ENCODE results near the gene AVPR1B. TPM values are rescaled to one million over a fixed set of nuclear protein-coding genes. Genes with fewer than 3 reads are reported as not detected.

Gene AVPR1B, protein sequence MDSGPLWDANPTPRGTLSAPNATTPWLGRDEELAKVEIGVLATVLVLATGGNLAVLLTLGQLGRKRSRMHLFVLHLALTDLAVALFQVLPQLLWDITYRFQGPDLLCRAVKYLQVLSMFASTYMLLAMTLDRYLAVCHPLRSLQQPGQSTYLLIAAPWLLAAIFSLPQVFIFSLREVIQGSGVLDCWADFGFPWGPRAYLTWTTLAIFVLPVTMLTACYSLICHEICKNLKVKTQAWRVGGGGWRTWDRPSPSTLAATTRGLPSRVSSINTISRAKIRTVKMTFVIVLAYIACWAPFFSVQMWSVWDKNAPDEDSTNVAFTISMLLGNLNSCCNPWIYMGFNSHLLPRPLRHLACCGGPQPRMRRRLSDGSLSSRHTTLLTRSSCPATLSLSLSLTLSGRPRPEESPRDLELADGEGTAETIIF
- total RNA-seq: not detected in 2 replicates
- polyA plus RNA-seq: not detected in 2 replicates
- not detected in 2 replicates for polyA plus RNA-seq (2011; cell fraction: cytosol; rRNA removed)
- not detected in 2 replicates for polyA plus RNA-seq (2011; cell fraction: nucleus; rRNA removed)
- not detected in 2 replicates for polyA plus RNA-seq (2012)
- polyA minus RNA-seq: not detected in 2 replicates
- not detected for polyA minus RNA-seq (2011; cell fraction: cytosol; rRNA and poly(A)+ RNA removed)
- not detected in 2 replicates for polyA minus RNA-seq (2011; cell fraction: nucleus; rRNA and poly(A)+ RNA removed)
- Bru-seq, nascent RNA: not detected
- not detected for BruChase-seq, experiment 1, labeled RNA remaining after a 6-hour chase
- BruChase-seq, experiment 2, labeled RNA remaining after a 2-hour chase: percentile 10 among the genes with signal in this experiment
- long read RNA-seq: 0 reads

DNA sequence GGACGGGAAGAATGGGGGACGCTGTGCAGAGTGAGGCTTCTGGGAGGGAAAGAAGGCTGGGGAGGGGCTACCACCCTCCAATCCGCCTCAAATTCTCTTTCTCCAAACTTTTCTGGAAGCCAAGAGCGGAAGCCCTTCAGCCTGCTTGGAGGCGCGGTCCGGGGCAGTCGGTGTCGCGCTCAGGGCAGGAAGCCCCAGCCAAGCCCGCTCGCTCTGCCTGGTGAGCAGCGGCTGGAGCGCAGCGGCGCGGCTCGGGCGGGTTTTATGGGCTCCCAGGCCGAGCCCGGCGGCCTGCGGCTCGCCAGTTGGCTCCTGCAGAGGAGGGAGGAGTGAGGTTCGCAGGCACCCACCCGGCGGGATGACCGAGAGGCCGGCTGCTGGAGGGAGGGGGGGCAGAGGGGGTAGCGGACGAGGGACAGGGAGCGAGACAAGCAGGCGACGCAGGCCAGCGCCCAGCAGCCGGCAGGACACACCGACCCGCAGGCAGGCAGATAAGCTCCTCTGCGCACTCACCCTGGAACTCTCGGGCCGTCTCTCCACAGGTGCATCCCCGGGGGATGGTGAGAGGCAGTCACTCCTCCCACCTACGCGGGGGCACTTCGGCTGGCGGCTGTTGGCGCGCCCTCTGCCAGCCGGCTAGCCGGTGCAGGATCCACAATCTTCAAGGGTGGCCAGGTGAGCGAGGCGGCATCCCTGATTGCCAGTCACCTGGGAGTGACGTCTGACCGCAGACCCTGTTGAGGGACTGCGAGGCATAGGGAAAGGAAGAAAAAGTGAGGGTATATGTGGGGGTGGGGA, at the start of gene AVPR1B:
AVPR1B (minus strand) TSS at position 238 of the 798 bp plus-strand sequence. CDS start 498 bp downstream, outside the sequence.
- Histone ChIP-seq H3K9ac (replicated peaks; ENCODE audit: extremely low read depth, insufficient read depth, low read length) (no peak within 1 kb of the TSS), H4K20me1 (replicated peaks; ENCODE audit: control insufficient read depth, extremely low read depth, insufficient read depth, low read length) (no peaks in the 10 kb centered on the region), H3K27me3 (ENCODE audit: control insufficient read depth in 2 of 2, insufficient read depth in 2 of 2, low read length in 2 of 2) (peaks cover 18 to 40% of the 10 kb centered on the region in 2 experiments), H3K9me3 (replicated peaks; ENCODE audit: control insufficient read depth, insufficient read depth, low read length) (no peaks in the 10 kb centered on the region), H3K4me3 (replicated peaks in 1 of 3; ENCODE audit: insufficient read depth in 1 of 3, low read depth in 1 of 3, low read length in 3 of 3) (peak within 1 kb of the TSS in 1 of 3 experiments; percentile 28), H3K9me1 (replicated peaks; ENCODE audit: control insufficient read depth, extremely low read depth, insufficient read depth, low read length) (no peaks in the 10 kb centered on the region), H3K4me2 (ENCODE audit: insufficient read depth, low read length) (peak within 1 kb of the TSS; percentile 14), H2AFZ (ENCODE audit: low read depth, low read length) (peak within 1 kb of the TSS; percentile 55), H3K36me3 (ENCODE audit: control insufficient read depth in 2 of 2, extremely low read depth in 1 of 2, insufficient read depth in 2 of 2, low read length in 2 of 2) (no peaks in the 10 kb centered on the region), H3K4me1 (ENCODE audit: control insufficient read depth, extremely low read depth, insufficient read depth, low read length) (peaks cover 4% of the 10 kb centered on the region), H3K79me2 (ENCODE audit: control insufficient read depth, insufficient read depth, low read length) (no peaks in the 10 kb centered on the region), H3K27ac (ENCODE audit: insufficient read depth, low read depth, low read length) (no peak within 1 kb of the TSS)
- BruUV-seq (replicated peaks): no TSS peak
- ChIA-PET POLR2A (no interaction called here), CTCF (interaction anchor here (1.0 to 1.3 kb wide), 3 partner anchors 8 to 131 kb away, joined by 3 to 4 read pairs (median 3); no protein-coding TSS in a partner anchor)
- intact Hi-C loops (cut with micrococcal nuclease): no loop called here
- dilution Hi-C loops (cut with MboI; ENCODE audit: extremely low pct_ligation_motif_present, low sequenced_read_pairs): loop anchor here (25.0 kb wide), 1 partner anchor 130 kb away; no protein-coding TSS in a partner anchor
- TF ChIP-seq EZH2 (IDR thresholded peaks at IDR 0.05; ENCODE audit: borderline replicate concordance, low read depth, low read length, severe bottlenecking): peak; percentile 82
- TF ChIP-seq, protein P1, sequence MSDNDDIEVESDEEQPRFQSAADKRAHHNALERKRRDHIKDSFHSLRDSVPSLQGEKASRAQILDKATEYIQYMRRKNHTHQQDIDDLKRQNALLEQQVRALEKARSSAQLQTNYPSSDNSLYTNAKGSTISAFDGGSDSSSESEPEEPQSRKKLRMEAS (IDR thresholded peaks at IDR 0.05; ENCODE audit: insufficient read depth, insufficient read length): no peak
- no peak for TF ChIP-seq POLR2AphosphoS5 (IDR thresholded peaks at IDR 0.05; ENCODE audit: insufficient read depth, low read depth, low read length)
- TF ChIP-seq, protein P2, sequence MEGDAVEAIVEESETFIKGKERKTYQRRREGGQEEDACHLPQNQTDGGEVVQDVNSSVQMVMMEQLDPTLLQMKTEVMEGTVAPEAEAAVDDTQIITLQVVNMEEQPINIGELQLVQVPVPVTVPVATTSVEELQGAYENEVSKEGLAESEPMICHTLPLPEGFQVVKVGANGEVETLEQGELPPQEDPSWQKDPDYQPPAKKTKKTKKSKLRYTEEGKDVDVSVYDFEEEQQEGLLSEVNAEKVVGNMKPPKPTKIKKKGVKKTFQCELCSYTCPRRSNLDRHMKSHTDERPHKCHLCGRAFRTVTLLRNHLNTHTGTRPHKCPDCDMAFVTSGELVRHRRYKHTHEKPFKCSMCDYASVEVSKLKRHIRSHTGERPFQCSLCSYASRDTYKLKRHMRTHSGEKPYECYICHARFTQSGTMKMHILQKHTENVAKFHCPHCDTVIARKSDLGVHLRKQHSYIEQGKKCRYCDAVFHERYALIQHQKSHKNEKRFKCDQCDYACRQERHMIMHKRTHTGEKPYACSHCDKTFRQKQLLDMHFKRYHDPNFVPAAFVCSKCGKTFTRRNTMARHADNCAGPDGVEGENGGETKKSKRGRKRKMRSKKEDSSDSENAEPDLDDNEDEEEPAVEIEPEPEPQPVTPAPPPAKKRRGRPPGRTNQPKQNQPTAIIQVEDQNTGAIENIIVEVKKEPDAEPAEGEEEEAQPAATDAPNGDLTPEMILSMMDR (IDR thresholded peaks at IDR 0.05; ENCODE audit: extremely low read depth in 1 of 2, insufficient read depth in 1 of 2, low read depth in 1 of 2, low read length in 2 of 2): peak in 1 of 2 donors; percentile 13
- no peak for TF ChIP-seq GATA2 (IDR thresholded peaks at IDR 0.05; ENCODE audit: insufficient read depth, insufficient read length, low read depth, low read length)
- no peak for TF ChIP-seq MYC (IDR thresholded peaks at IDR 0.05; ENCODE audit: low read depth, low read length)
- TF ChIP-seq FOS (IDR thresholded peaks at IDR 0.05; ENCODE audit: borderline replicate concordance, insufficient read depth, low read length): no peak
- TF ChIP-seq POLR2A (IDR thresholded peaks at IDR 0.05; ENCODE audit: low read depth, low read length): no peak
- no peak for TF ChIP-seq JUN (IDR thresholded peaks at IDR 0.05; ENCODE audit: borderline replicate concordance, insufficient read depth, insufficient read length, low read depth)
- DNase-seq (ENCODE audit: low read depth, low spot score): peak; percentile 24
- FAIRE-seq: no peak

Data from endothelial cell of umbilical vein (primary cell).